ENCODE measurements around the gene MYBBP1A.
A peak's percentile ranks its signal among the peaks of the same experiment; 100 is the strongest.
"Not testable (repeated sequence)": the region's sequence is repeated elsewhere in the genome, so short reads cannot be mapped to it uniquely, and the experiment has no call there.

MYBBP1A gene

GRCh38 chr17:4554997-4555799 lies at the start of gene MYBBP1A:
MYBBP1A (minus strand) TSS chr17:4555384; CDS start chr17:4555324, 60 bp downstream.
- DNase-seq (ENCODE audit: low spot score) = peak; percentile 98

- not testable (repeated sequence) for DNase-seq (ENCODE audit: low spot score)
Measured at GRCh38 chr17:4604736-4605135, 49.6 kb upstream of the MYBBP1A start.

GRCh38 chr17:4604111-4604644 lies 49.0 kb upstream of the MYBBP1A start:
- no peak for DNase-seq (ENCODE audit: low spot score)

GRCh38 chr17:4602041-4602440 lies 46.9 kb upstream of the MYBBP1A start:
- no peak for DNase-seq (ENCODE audit: low spot score)

- no peak for DNase-seq (ENCODE audit: low spot score)
Measured at GRCh38 chr17:4601326-4601725, 46.1 kb upstream of the MYBBP1A start.

GRCh38 chr17:4600563-4600962 lies 45.4 kb upstream of the MYBBP1A start:
- DNase-seq (ENCODE audit: low spot score) = no peak

- DNase-seq (ENCODE audit: low spot score) = no peak
Measured at GRCh38 chr17:4599505-4600281, 44.5 kb upstream of the MYBBP1A start.

GRCh38 chr17:4598776-4599504 lies 43.8 kb upstream of the MYBBP1A start:
- no peak for DNase-seq (ENCODE audit: low spot score)

- DNase-seq (ENCODE audit: low spot score) = no peak
Measured at GRCh38 chr17:4597975-4598374, 42.8 kb upstream of the MYBBP1A start.

GRCh38 chr17:4596636-4597380 lies 41.6 kb upstream of the MYBBP1A start:
- DNase-seq (ENCODE audit: low spot score) = no peak

GRCh38 chr17:4595685-4596342 lies 40.6 kb upstream of the MYBBP1A start:
- not testable (repeated sequence) for DNase-seq (ENCODE audit: low spot score)

GRCh38 chr17:4594931-4595684 lies 39.9 kb upstream of the MYBBP1A start:
- DNase-seq (ENCODE audit: low spot score) = no peak

- DNase-seq (ENCODE audit: low spot score) = no peak
Measured at GRCh38 chr17:4594406-4594805, 39.2 kb upstream of the MYBBP1A start.

- DNase-seq (ENCODE audit: low spot score) = no peak
Measured at GRCh38 chr17:4593021-4593421, 37.8 kb upstream of the MYBBP1A start.

GRCh38 chr17:4592240-4593005 lies 37.2 kb upstream of the MYBBP1A start:
- DNase-seq (ENCODE audit: low spot score) = no peak

GRCh38 chr17:4591529-4591928 lies 36.3 kb upstream of the MYBBP1A start:
- no peak for DNase-seq (ENCODE audit: low spot score)

- DNase-seq (ENCODE audit: low spot score) = no peak
Measured at GRCh38 chr17:4590981-4591453, 35.8 kb upstream of the MYBBP1A start.

GRCh38 chr17:4590042-4590441 lies 34.9 kb upstream of the MYBBP1A start:
- not testable (repeated sequence) for DNase-seq (ENCODE audit: low spot score)

GRCh38 chr17:4588898-4589625 lies 33.9 kb upstream of the MYBBP1A start:
- no peak for DNase-seq (ENCODE audit: low spot score)
